SK-MEL-5 (cell line): ENCODE results near the gene FAM20A. TPM values are rescaled to one million over a fixed set of nuclear protein-coding genes. Genes with fewer than 3 reads are reported as not detected.

ENCODE experiments used
- DNase-seq: peaks from one replicate; pipeline ENCODE4 v3.0.0-alpha.2; 2016; ENCODE audit warnings: low read depth, low spot score
- in situ Hi-C: cut with HindIII; loops from 2 replicates; pipeline ENCODE4 v1.10.0; 2016; ENCODE audit warnings: low sequenced_read_pairs, high pct_unique_total_duplicates, low pct_unique_long_range_greater_than_20kb
- total RNA-seq: library from RNA; depleted of rRNA; stranded (reverse); fragments of >200 nt; shearing (Covaris generic); gene quantifications from 2 replicates; pipeline ENCODE4 v1.2.3, GENCODE V29; 2014

Gene FAM20A
- total RNA-seq, 1 experiment from 2014 or later = not detected

GRCh38 chr17:68612209-68612922 is 11.2 kb upstream of the FAM20A start:
- in situ Hi-C loops = no loop called here

GRCh38 chr17:68611353-68612208 is 10.4 kb upstream of the FAM20A start:
- no peak for DNase-seq
- in situ Hi-C loops = no loop called here

More at GRCh38 chr17:68612209-68612922, 11.2 kb upstream of the FAM20A start:
- no peak for DNase-seq

GRCh38 chr17:68610554-68610953 is 9.4 kb upstream of the FAM20A start:
- in situ Hi-C loops = no loop called here

GRCh38 chr17:68608515-68609130 is 7.5 kb upstream of the FAM20A start:
- no peak for DNase-seq
- in situ Hi-C loops = no loop called here

More at GRCh38 chr17:68610554-68610953, 9.4 kb upstream of the FAM20A start:
- no peak for DNase-seq

GRCh38 chr17:68606451-68607307 is 5.5 kb upstream of the FAM20A start:
- DNase-seq = no peak
- in situ Hi-C loops = no loop called here

- DNase-seq = no peak
- in situ Hi-C loops = no loop called here
Observed at GRCh38 chr17:68605914-68606313, 4.7 kb upstream of the FAM20A start.

GRCh38 chr17:68603656-68604055 is 2.5 kb upstream of the FAM20A start:
- in situ Hi-C loops = no loop called here
- no peak for DNase-seq

- DNase-seq = peak; percentile 68
Observed at GRCh38 chr17:68603027-68603426, 1.9 kb upstream of the FAM20A start.

GRCh38 chr17:68602289-68602688 is 1.1 kb upstream of the FAM20A start:
- no peak for DNase-seq
- in situ Hi-C loops = no loop called here

More at GRCh38 chr17:68603027-68603426, 1.9 kb upstream of the FAM20A start:
- in situ Hi-C loops = no loop called here

GRCh38 chr17:68601565-68602288 is 560 bp upstream of the FAM20A start:
- in situ Hi-C loops = no loop called here
- DNase-seq = no peak

GRCh38 chr17:68600067-68600930 is 868 bp downstream of the FAM20A start:
- no peak for DNase-seq
- in situ Hi-C loops = no loop called here

- in situ Hi-C loops = no loop called here
Observed at GRCh38 chr17:68599552-68600066, 1.6 kb downstream of the FAM20A start.

GRCh38 chr17:68599091-68599490 is 2.1 kb downstream of the FAM20A start:
- DNase-seq = no peak
- in situ Hi-C loops = no loop called here

More at GRCh38 chr17:68599552-68600066, 1.6 kb downstream of the FAM20A start:
- DNase-seq = no peak

- in situ Hi-C loops = no loop called here
Observed at GRCh38 chr17:68598545-68598961, 2.6 kb downstream of the FAM20A start.

GRCh38 chr17:68598074-68598473 is 3.1 kb downstream of the FAM20A start:
- DNase-seq = no peak
- in situ Hi-C loops = no loop called here

More at GRCh38 chr17:68598545-68598961, 2.6 kb downstream of the FAM20A start:
- DNase-seq = no peak
